HCT116 (cell line): ENCODE measurements around the gene CFAP97. TPM values are rescaled to one million over a fixed set of nuclear protein-coding genes. Genes with fewer than 3 reads are reported as not detected.
A peak's percentile ranks its signal among the peaks of the same experiment; 100 is the strongest.

Experiments used
- ATAC-seq: fragments of 200-7000 bp; cut with Tn5 transposase; 2 replicates; pipeline ENCODE4 v1.9.1; 2020; ENCODE audit warnings: mild to moderate bottlenecking, moderate library complexity
- BruUV-seq: library from RNA; stranded (reverse); fragments of 400-500 nt; replicated peaks from 2 replicates; lab custom pipeline; 2021; lab: Mats Ljungman, UMichigan
- CTCF ChIA-PET: fragments of 300-600 bp; sonication (Branson Sonifier 250); formaldehyde crosslinking; loops from one replicate; lab custom pipeline; 2021; ENCODE audit warnings: antibody characterized with exemption; lab: Charles Lee
- POLR2A ChIA-PET: fragments of 300-600, 350-600 bp; sonication (Branson Sonifier 250); formaldehyde crosslinking; loops from one replicate; lab custom pipeline; 2021; ENCODE audit warnings: antibody characterized with exemption; lab: Charles Lee
- RAD21 ChIA-PET, 2 experiments: fragments of 300-600 bp; sonication (Branson Sonifier 250); formaldehyde crosslinking; loops; one replicate each; lab custom pipeline; 2023; ENCODE audit warnings: low total read pairs in 2 of 2; ENCODE audit not compliant: uncharacterized antibody in 2 of 2, unreplicated experiment in 2 of 2, low non-redundant PET in 1 of 2; lab: Charles Lee
- DNase-seq: peaks from one replicate; pipeline ENCODE4 v3.0.0-alpha.2; 2010; ENCODE audit warnings: low read depth, low spot score
- H2AFZ ChIP-seq: fragments of 200-600 bp; shearing (Covaris generic), sonication (generic); 2 replicates; pipeline ENCODE4 v1.6.1; 2017; ENCODE audit warnings: low read depth, mixed run types, mixed read lengths, antibody characterized with exemption, low read length; ENCODE audit not compliant: poor library complexity, severe bottlenecking
- H3K27ac ChIP-seq: 2 replicates; pipeline ENCODE4 v1.5.1; 2012; ENCODE audit warnings: low read depth, low read length
- H3K27me3 ChIP-seq: fragments of 200-600 bp; sonication (generic); 2 replicates; pipeline ENCODE4 v1.6.1; 2016; ENCODE audit warnings: mixed run types, low read length, mixed read lengths; ENCODE audit not compliant: insufficient read depth
- H3K36me3 ChIP-seq, 2 experiments: fragments of 200-500 bp in 1 of 2; fragments of 200-600 bp in 1 of 2; sonication (Bioruptor generic) in 1 of 2; sonication (generic) in 1 of 2; 2 replicates each; pipeline versions ENCODE4 v1.5.1 to v1.6.1; 2014 to 2016; ENCODE audit warnings: low read length in 2 of 2, inconsistent platforms in 1 of 2, mixed read lengths in 1 of 2, mixed run types in 1 of 2; ENCODE audit not compliant: insufficient read depth in 2 of 2, control insufficient read depth in 1 of 2
- H3K4me1 ChIP-seq, 2 experiments: fragments of 200-600 bp in 1 of 2; sonication (generic) in 1 of 2; 2 replicates each; pipeline versions ENCODE4 v1.5.1 to v1.6.1; 2012 to 2017; ENCODE audit warnings: low read length in 2 of 2, inconsistent platforms in 1 of 2, mild to moderate bottlenecking in 1 of 2, mixed read lengths in 1 of 2, mixed run types in 1 of 2, moderate library complexity in 1 of 2; ENCODE audit not compliant: insufficient read depth in 2 of 2, control insufficient read depth in 1 of 2
- H3K4me2 ChIP-seq: fragments of 200-600 bp; sonication (generic); 2 replicates; pipeline ENCODE4 v1.6.1; 2017; ENCODE audit warnings: mixed run types, low read length, mixed read lengths
- H3K4me3 ChIP-seq, 2 experiments: fragments of 200-600 bp in 1 of 2; sonication (generic) in 1 of 2; replicated peaks in 1 of 2; 2 replicates each; pipeline ENCODE4 v1.5.1; 2011 to 2016; ENCODE audit warnings: low read length in 2 of 2, control low read depth in 1 of 2, low read depth in 1 of 2, mild to moderate bottlenecking in 1 of 2, mixed read lengths in 1 of 2, mixed run types in 1 of 2
- H3K79me2 ChIP-seq: fragments of 200-600 bp; sonication (generic); 2 replicates; pipeline ENCODE4 v1.6.1; 2017; ENCODE audit warnings: mild to moderate bottlenecking, mixed run types, low read length, moderate library complexity, mixed read lengths; ENCODE audit not compliant: insufficient read depth
- H3K9ac ChIP-seq: fragments of 200-600 bp; sonication (generic); 2 replicates; pipeline ENCODE4 v1.6.1; 2016; ENCODE audit warnings: low read length, mixed read lengths
- H3K9me2 ChIP-seq: fragments of 200-600 bp; sonication (generic), shearing (Covaris generic); 2 replicates; pipeline ENCODE4 v1.6.1; 2017; ENCODE audit warnings: mixed run types, mild to moderate bottlenecking, moderate library complexity; ENCODE audit not compliant: insufficient read depth
- H3K9me3 ChIP-seq, 2 experiments: fragments of 200-500 bp in 1 of 2; fragments of 200-600 bp in 1 of 2; sonication (Bioruptor generic) in 1 of 2; sonication (generic) in 1 of 2; 2 replicates each; pipeline ENCODE4 v1.6.1; 2014 to 2017; ENCODE audit warnings: low read length in 2 of 2, mixed read lengths in 2 of 2, inconsistent platforms in 1 of 2, low read depth in 1 of 2, mild to moderate bottlenecking in 1 of 2, mixed run types in 1 of 2, moderate library complexity in 1 of 2; ENCODE audit not compliant: control insufficient read depth in 1 of 2, insufficient read depth in 1 of 2
- H4K20me1 ChIP-seq: fragments of 200-600 bp; sonication (generic), shearing (Covaris generic); 2 replicates; pipeline ENCODE4 v1.6.1; 2017; ENCODE audit warnings: mixed run types, mild to moderate bottlenecking, moderate library complexity; ENCODE audit not compliant: insufficient read depth
- CEBPB ChIP-seq: IDR thresholded peaks from 2 replicates; pipeline ENCODE4 v1.6.1; 2012; ENCODE audit warnings: low read depth
- EGR1 ChIP-seq: IDR thresholded peaks from 2 replicates; pipeline ENCODE4 v1.6.1; 2012; ENCODE audit warnings: low read depth
- ELF1 ChIP-seq: IDR thresholded peaks from 2 replicates; pipeline ENCODE4 v1.6.1; 2012; ENCODE audit warnings: low read depth, borderline replicate concordance
- EZH2 ChIP-seq: fragments of 200-600 bp; sonication (generic); IDR thresholded peaks from 2 replicates; pipeline ENCODE4 v1.6.1; 2017; ENCODE audit warnings: antibody characterized with exemption, mixed run types
- EZH2phosphoT487 ChIP-seq: fragments of 200-600 bp; IDR thresholded peaks from 2 replicates; pipeline ENCODE4 v1.6.1; 2018; ENCODE audit warnings: antibody characterized with exemption, borderline replicate concordance
- JUND ChIP-seq: IDR thresholded peaks from 2 replicates; pipeline ENCODE4 v1.6.1; 2012
- MAX ChIP-seq: IDR thresholded peaks from 2 replicates; pipeline ENCODE4 v1.6.1; 2012
- POLR2A ChIP-seq: IDR thresholded peaks from 2 replicates; pipeline ENCODE4 v1.7.0; 2011; ENCODE audit warnings: borderline replicate concordance; ENCODE audit not compliant: insufficient read depth, insufficient read length; ENCODE audit errors: extremely low read depth
- POLR2AphosphoS5 ChIP-seq: IDR thresholded peaks from 2 replicates; pipeline ENCODE4 v1.6.1; 2011; ENCODE audit warnings: mild to moderate bottlenecking, low read depth, low read length, moderate library complexity
- RAD21 ChIP-seq: IDR thresholded peaks from 2 replicates; pipeline ENCODE4 v1.6.1; 2012; ENCODE audit warnings: low read depth, mild to moderate bottlenecking
- SIN3A ChIP-seq: IDR thresholded peaks from 2 replicates; pipeline ENCODE4 v1.6.1; 2012; ENCODE audit warnings: low read depth
- SP1 ChIP-seq: IDR thresholded peaks from 2 replicates; pipeline ENCODE4 v1.6.1; 2012; ENCODE audit warnings: low read depth
- SRF ChIP-seq: IDR thresholded peaks from 2 replicates; pipeline ENCODE4 v1.6.1; 2012; ENCODE audit warnings: low read depth
- TCF7L2 ChIP-seq: IDR thresholded peaks from 2 replicates; pipeline ENCODE4 v1.7.0; 2011; ENCODE audit warnings: borderline replicate concordance, inconsistent platforms; ENCODE audit not compliant: insufficient read depth, insufficient read length; ENCODE audit errors: extremely low read depth
- YY1 ChIP-seq: IDR thresholded peaks from 2 replicates; pipeline ENCODE4 v1.6.1; 2011; ENCODE audit warnings: low read length, low read depth, moderate library complexity, mild to moderate bottlenecking; ENCODE audit not compliant: insufficient replicate concordance; ENCODE audit errors: extremely low read depth
- ZFX ChIP-seq: fragments of 450-650 bp; IDR thresholded peaks from 2 replicates; pipeline ENCODE4 v1.6.1; 2017
- intact Hi-C: fragments of 100-400 bp; cut with micrococcal nuclease; formaldehyde crosslinking; loops from 2 replicates; pipeline ENCODE4 v1.10.0; 2022
- total RNA-seq: library from RNA; stranded (reverse); gene quantifications from one replicate; pipeline ENCODE4 v1.2.1, GENCODE V29; 2021; ENCODE audit not compliant: unreplicated experiment
- TF ChIP-seq, protein P1 (sequence below): IDR thresholded peaks from 2 replicates; pipeline ENCODE4 v1.6.1; 2012
- TF ChIP-seq, protein P2 (sequence below), 3 experiments: fragments of 200-600 bp in 1 of 3; sonication (generic) in 1 of 3; IDR thresholded peaks in 2 of 3; conservative IDR thresholded peaks in 1 of 3; 2 replicates each; pipeline ENCODE4 v1.5.1; 2012 to 2017; ENCODE audit warnings: low read depth in 2 of 3, low read length in 2 of 3, antibody characterized with exemption in 1 of 3, borderline replicate concordance in 1 of 3, control low read depth in 1 of 3, mild to moderate bottlenecking in 1 of 3, mixed read lengths in 1 of 3, mixed run types in 1 of 3, moderate library complexity in 1 of 3; ENCODE audit not compliant: insufficient read depth in 1 of 3

CFAP97 gene
- total RNA-seq, 1 experiment from 2014 or later, result 57.7 TPM

DNA sequence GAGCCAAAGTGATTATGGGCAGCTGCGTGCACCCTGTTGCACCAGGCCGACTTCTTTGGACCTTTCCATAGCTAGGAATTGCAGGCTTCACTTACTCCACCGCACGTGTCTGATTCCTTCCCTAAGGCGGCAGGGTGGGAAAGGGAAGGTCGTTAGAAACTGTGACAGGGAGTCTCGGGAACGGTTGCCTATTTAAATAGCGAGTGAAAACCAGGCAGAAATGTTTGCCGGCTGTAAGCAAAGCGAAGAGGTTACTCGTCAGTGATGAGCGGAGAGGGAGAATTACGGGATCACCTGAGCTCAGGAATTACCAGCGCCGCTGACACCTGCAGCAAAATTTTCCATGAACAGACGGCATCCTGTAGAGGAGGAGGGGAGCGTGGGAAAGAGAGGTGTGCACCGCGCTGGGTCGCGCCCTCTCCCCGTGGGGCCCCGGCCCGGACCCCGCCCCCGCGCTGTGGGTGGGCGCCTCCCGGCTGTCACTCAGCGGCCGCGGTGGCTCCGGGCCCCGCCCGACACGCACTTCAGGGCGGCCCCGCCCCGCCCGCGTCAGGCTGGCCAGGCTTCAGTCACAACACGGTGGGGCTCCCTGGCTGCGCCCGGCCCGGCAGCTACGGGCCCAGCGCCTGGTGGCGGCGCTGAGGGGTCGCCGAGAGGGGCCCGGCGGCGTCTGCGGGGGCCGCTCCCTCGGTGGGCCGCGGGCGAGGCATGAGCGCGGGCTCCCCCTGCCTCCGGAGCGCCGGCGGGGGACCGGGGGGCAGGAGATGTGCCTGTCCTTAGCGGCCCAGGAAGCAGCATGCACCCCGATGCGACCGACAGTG, 5.4 kb upstream of the CFAP97 start, which contains the start of gene SNX25:
TSS of gene SNX25 (plus strand) at position 568 of the 821 bp plus-strand sequence. CDS start at position 797, 229 bp downstream.
- peak within 1 kb of the TSS; percentile 76 for H3K27ac ChIP-seq
- no TSS peak for BruUV-seq

More for the DNA sequence above, 5.4 kb upstream of the CFAP97 start, which contains the start of gene SNX25:
- peak; percentile 16 for TF ChIP-seq YY1
- TF ChIP-seq, protein P1, sequence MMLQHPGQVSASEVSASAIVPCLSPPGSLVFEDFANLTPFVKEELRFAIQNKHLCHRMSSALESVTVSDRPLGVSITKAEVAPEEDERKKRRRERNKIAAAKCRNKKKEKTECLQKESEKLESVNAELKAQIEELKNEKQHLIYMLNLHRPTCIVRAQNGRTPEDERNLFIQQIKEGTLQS, result no peak
- TF ChIP-seq CEBPB, result no peak
- TF ChIP-seq, protein P2, sequence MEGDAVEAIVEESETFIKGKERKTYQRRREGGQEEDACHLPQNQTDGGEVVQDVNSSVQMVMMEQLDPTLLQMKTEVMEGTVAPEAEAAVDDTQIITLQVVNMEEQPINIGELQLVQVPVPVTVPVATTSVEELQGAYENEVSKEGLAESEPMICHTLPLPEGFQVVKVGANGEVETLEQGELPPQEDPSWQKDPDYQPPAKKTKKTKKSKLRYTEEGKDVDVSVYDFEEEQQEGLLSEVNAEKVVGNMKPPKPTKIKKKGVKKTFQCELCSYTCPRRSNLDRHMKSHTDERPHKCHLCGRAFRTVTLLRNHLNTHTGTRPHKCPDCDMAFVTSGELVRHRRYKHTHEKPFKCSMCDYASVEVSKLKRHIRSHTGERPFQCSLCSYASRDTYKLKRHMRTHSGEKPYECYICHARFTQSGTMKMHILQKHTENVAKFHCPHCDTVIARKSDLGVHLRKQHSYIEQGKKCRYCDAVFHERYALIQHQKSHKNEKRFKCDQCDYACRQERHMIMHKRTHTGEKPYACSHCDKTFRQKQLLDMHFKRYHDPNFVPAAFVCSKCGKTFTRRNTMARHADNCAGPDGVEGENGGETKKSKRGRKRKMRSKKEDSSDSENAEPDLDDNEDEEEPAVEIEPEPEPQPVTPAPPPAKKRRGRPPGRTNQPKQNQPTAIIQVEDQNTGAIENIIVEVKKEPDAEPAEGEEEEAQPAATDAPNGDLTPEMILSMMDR (IDR thresholded peaks at IDR 0.05 in 2 of 3, conservative IDR thresholded peaks at IDR 0.05 in 1 of 3; ENCODE audit: borderline replicate concordance in 1 of 3, insufficient read depth in 1 of 3, low read depth in 2 of 3, low read length in 2 of 3), result no peak
- no peak for TF ChIP-seq ELF1
- no peak for TF ChIP-seq MAX
- no peak for TF ChIP-seq SIN3A
- no peak for TF ChIP-seq EGR1
- TF ChIP-seq POLR2A, result peak; percentile 47
- TF ChIP-seq EZH2phosphoT487, result no peak
- no peak for TF ChIP-seq EZH2
- peak; percentile 88 for TF ChIP-seq POLR2AphosphoS5
- TF ChIP-seq TCF7L2, result no peak
- no peak for TF ChIP-seq SP1
- TF ChIP-seq SRF, result no peak
- TF ChIP-seq ZFX, result no peak; the same call in 1 of the 2 replicates
- TF ChIP-seq RAD21, result no peak
- TF ChIP-seq JUND, result no peak
- Histone ChIP-seq H3K9me2 (no peaks in the 10 kb centered on the region), H3K79me2 (peaks cover 38% of the 10 kb centered on the region), H3K27me3 (no peaks in the 10 kb centered on the region), H3K4me2 (peak within 1 kb of the TSS; percentile 92), H3K36me3 (no peaks in the 10 kb centered on the region), H4K20me1 (no peaks in the 10 kb centered on the region), H3K9ac (peak within 1 kb of the TSS; percentile 68), H3K9me3 (no peaks in the 10 kb centered on the region), H2AFZ (peak within 1 kb of the TSS; percentile 88), H3K4me1 (peaks cover 27 to 34% of the 10 kb centered on the region in 2 experiments), H3K4me3 (peak within 1 kb of the TSS; percentile 61 to 80)
- ChIA-PET CTCF (no interaction called here), RAD21 (no interaction called here), POLR2A (no interaction called here)
- intact Hi-C loops, result no loop called here
- DNase-seq (peak; percentile 54), ATAC-seq (peak; percentile 89)
